Measurements from ENCODE around the gene MYLK3. TPM values are rescaled to one million over a fixed set of nuclear protein-coding genes. Genes with fewer than 3 reads are reported as not detected.

The MYLK3 gene
- total RNA-seq, 4 donors from 2014 or later: 0.20 to 1.0 (median 0.26) TPM

GRCh38 chr16:46746821-46747776 is 1.0 kb downstream of the MYLK3 start:
- Histone ChIP-seq H3K4me3 (no peak overlapping the region), H3K27me3 (no peaks in the 10 kb centered on the region), H3K4me1 (no peaks in the 10 kb centered on the region), H3K27ac (no peak overlapping the region), H3K36me3 (no peaks in the 10 kb centered on the region), H3K9me3 (no peaks in the 10 kb centered on the region)
- WGBS, 2 donors: 80% methylated on average over 14 of the region's 15 CpGs
- no peak for DNase-seq (ENCODE audit: low spot score in 2 of 2)
- no peak for TF ChIP-seq EP300 (IDR thresholded peaks at IDR 0.05)
- TF ChIP-seq POLR2A (IDR thresholded peaks at IDR 0.05): no peak
- TF ChIP-seq, protein P1, sequence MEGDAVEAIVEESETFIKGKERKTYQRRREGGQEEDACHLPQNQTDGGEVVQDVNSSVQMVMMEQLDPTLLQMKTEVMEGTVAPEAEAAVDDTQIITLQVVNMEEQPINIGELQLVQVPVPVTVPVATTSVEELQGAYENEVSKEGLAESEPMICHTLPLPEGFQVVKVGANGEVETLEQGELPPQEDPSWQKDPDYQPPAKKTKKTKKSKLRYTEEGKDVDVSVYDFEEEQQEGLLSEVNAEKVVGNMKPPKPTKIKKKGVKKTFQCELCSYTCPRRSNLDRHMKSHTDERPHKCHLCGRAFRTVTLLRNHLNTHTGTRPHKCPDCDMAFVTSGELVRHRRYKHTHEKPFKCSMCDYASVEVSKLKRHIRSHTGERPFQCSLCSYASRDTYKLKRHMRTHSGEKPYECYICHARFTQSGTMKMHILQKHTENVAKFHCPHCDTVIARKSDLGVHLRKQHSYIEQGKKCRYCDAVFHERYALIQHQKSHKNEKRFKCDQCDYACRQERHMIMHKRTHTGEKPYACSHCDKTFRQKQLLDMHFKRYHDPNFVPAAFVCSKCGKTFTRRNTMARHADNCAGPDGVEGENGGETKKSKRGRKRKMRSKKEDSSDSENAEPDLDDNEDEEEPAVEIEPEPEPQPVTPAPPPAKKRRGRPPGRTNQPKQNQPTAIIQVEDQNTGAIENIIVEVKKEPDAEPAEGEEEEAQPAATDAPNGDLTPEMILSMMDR (IDR thresholded peaks at IDR 0.05): no peak

GRCh38 chr16:46745617-46746016 is 2.5 kb downstream of the MYLK3 start:
- DNase-seq (ENCODE audit: low spot score in 2 of 2): no peak
- no peaks in the 10 kb centered on the region for H3K4me1 ChIP-seq
- no peak overlapping the region for H3K27ac ChIP-seq
- H3K9me3 ChIP-seq: no peaks in the 10 kb centered on the region
- no peak overlapping the region for H3K4me3 ChIP-seq
- no peaks in the 10 kb centered on the region for H3K27me3 ChIP-seq
- TF ChIP-seq, protein P1 (IDR thresholded peaks at IDR 0.05): no peak
- no peak for TF ChIP-seq EP300 (IDR thresholded peaks at IDR 0.05)
- no peak for TF ChIP-seq POLR2A (IDR thresholded peaks at IDR 0.05)
- H3K36me3 ChIP-seq: no peaks in the 10 kb centered on the region
- WGBS, 2 donors: 76 to 79% methylated on average over 7 of the region's 7 CpGs

- Histone ChIP-seq H3K4me1 (no peaks in the 10 kb centered on the region), H3K9me3 (no peaks in the 10 kb centered on the region), H3K4me3 (no peak overlapping the region), H3K27ac (peak overlapping the region in 2 of 4 donors; percentile 19 to 58), H3K36me3 (no peaks in the 10 kb centered on the region), H3K27me3 (no peaks in the 10 kb centered on the region)
- DNase-seq (ENCODE audit: low spot score in 2 of 2): peak in 1 of 2 donors; percentile 28
- WGBS, 2 donors: 26 to 37% methylated on average over 10 of the region's 10 CpGs
- TF ChIP-seq, protein P1 (IDR thresholded peaks at IDR 0.05): no peak
- peak in 1 of 2 donors; percentile 13 for TF ChIP-seq EP300 (IDR thresholded peaks at IDR 0.05)
Measured at GRCh38 chr16:46743232-46743719, 4.9 kb downstream of the MYLK3 start.

GRCh38 chr16:46739934-46740333 is 8.2 kb downstream of the MYLK3 start:
- TF ChIP-seq, protein P1 (IDR thresholded peaks at IDR 0.05): no peak
- no peak for TF ChIP-seq POLR2A (IDR thresholded peaks at IDR 0.05)
- no peak for TF ChIP-seq EP300 (IDR thresholded peaks at IDR 0.05)
- no peaks in the 10 kb centered on the region for H3K27me3 ChIP-seq
- H3K27ac ChIP-seq: no peak overlapping the region
- H3K9me3 ChIP-seq: no peaks in the 10 kb centered on the region
- H3K4me1 ChIP-seq: no peaks in the 10 kb centered on the region
- no peak for DNase-seq (ENCODE audit: low spot score in 2 of 2)
- no peaks in the 10 kb centered on the region for H3K36me3 ChIP-seq
- H3K4me3 ChIP-seq: no peak overlapping the region
- WGBS, 2 donors: 41 to 44% methylated on average over 2 of the region's 2 CpGs

- no peak for DNase-seq (ENCODE audit: low spot score in 2 of 2)
- Histone ChIP-seq H3K36me3 (no peaks in the 10 kb centered on the region), H3K4me3 (no peak overlapping the region), H3K27me3 (no peaks in the 10 kb centered on the region), H3K27ac (no peak overlapping the region), H3K9me3 (no peaks in the 10 kb centered on the region), H3K4me1 (no peaks in the 10 kb centered on the region)
- TF ChIP-seq, protein P1 (IDR thresholded peaks at IDR 0.05): no peak
- no peak for TF ChIP-seq EP300 (IDR thresholded peaks at IDR 0.05)
- no peak for TF ChIP-seq POLR2A (IDR thresholded peaks at IDR 0.05)
- 84 to 85% methylated on average over 6 to 14 of the region's 14 CpGs for WGBS, 2 donors
Measured at GRCh38 chr16:46737621-46738214, 10.4 kb downstream of the MYLK3 start.
